ENCODE results near the gene SHC4.

The SHC4 gene

GRCh38 chr15:48928877-48929538 lies 34.7 kb downstream of the SHC4 start:
- TF ChIP-seq CTCF (IDR thresholded peaks at IDR 0.05; ENCODE audit: low read depth, low read length, missing control alignments), result no peak
- DNase-seq (ENCODE audit: low read depth), result no peak
- H3K4me3 ChIP-seq (ENCODE audit: low read depth, low read length), result no peak overlapping the region

- TF ChIP-seq CTCF (IDR thresholded peaks at IDR 0.05; ENCODE audit: low read depth, low read length, missing control alignments), result no peak
- no peak overlapping the region for H3K4me3 ChIP-seq (ENCODE audit: low read depth, low read length)
- no peak for DNase-seq (ENCODE audit: low read depth)
Observed at GRCh38 chr15:48925714-48926223, 38.0 kb downstream of the SHC4 start.

- TF ChIP-seq CTCF (IDR thresholded peaks at IDR 0.05; ENCODE audit: low read depth, low read length, missing control alignments), result no peak
- no peak overlapping the region for H3K4me3 ChIP-seq (ENCODE audit: low read depth, low read length)
- no peak for DNase-seq (ENCODE audit: low read depth)
Observed at GRCh38 chr15:48924528-48925393, 39.0 kb downstream of the SHC4 start.

GRCh38 chr15:48922046-48922445 lies 41.7 kb downstream of the SHC4 start:
- DNase-seq (ENCODE audit: low read depth), result no peak
- H3K4me3 ChIP-seq (ENCODE audit: low read depth, low read length), result no peak overlapping the region
- no peak for TF ChIP-seq CTCF (IDR thresholded peaks at IDR 0.05; ENCODE audit: low read depth, low read length, missing control alignments)

- no peak for TF ChIP-seq CTCF (IDR thresholded peaks at IDR 0.05; ENCODE audit: low read depth, low read length, missing control alignments)
- DNase-seq (ENCODE audit: low read depth), result no peak
- no peak overlapping the region for H3K4me3 ChIP-seq (ENCODE audit: low read depth, low read length)
Observed at GRCh38 chr15:48916721-48917120, 47.0 kb downstream of the SHC4 start.

GRCh38 chr15:48915861-48916260 lies 47.9 kb downstream of the SHC4 start:
- TF ChIP-seq CTCF (IDR thresholded peaks at IDR 0.05; ENCODE audit: low read depth, low read length, missing control alignments), result no peak
- no peak for DNase-seq (ENCODE audit: low read depth)
- no peak overlapping the region for H3K4me3 ChIP-seq (ENCODE audit: low read depth, low read length)
